Measurements from ENCODE around the gene CABP4.

DNA sequence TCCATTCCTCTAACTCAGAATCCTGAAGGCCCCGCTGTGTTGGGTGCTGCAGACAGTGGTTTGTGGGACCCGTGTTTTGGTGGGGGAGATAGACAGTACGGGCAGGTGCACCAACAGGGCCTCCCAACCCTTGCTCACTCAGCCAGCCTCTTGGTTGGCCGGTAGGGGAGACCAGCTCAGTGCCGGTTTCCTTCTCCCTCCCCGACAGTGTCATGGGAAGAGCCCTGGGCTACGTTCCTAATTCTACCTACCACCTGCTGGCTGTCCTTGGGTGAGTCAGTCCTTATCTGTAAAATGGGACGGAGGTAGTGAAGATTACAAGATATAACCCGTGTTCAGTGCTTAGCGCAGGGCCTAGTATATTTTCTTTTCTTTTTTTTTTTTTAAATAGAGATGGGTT lies 8.0 kb downstream of the CABP4 start:
- TF ChIP-seq, protein P1, sequence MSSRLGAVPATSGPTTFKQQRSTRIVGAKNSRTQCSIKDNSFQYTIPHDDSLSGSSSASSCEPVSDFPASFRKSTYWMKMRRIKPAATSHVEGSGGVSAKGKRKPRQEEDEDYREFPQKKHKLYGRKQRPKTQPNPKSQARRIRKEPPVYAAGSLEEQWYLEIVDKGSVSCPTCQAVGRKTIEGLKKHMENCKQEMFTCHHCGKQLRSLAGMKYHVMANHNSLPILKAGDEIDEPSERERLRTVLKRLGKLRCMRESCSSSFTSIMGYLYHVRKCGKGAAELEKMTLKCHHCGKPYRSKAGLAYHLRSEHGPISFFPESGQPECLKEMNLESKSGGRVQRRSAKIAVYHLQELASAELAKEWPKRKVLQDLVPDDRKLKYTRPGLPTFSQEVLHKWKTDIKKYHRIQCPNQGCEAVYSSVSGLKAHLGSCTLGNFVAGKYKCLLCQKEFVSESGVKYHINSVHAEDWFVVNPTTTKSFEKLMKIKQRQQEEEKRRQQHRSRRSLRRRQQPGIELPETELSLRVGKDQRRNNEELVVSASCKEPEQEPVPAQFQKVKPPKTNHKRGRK (CRISPR knock-in tag; IDR thresholded peaks at IDR 0.05; ENCODE audit: borderline replicate concordance), result no peak
- TF ChIP-seq, protein P2, sequence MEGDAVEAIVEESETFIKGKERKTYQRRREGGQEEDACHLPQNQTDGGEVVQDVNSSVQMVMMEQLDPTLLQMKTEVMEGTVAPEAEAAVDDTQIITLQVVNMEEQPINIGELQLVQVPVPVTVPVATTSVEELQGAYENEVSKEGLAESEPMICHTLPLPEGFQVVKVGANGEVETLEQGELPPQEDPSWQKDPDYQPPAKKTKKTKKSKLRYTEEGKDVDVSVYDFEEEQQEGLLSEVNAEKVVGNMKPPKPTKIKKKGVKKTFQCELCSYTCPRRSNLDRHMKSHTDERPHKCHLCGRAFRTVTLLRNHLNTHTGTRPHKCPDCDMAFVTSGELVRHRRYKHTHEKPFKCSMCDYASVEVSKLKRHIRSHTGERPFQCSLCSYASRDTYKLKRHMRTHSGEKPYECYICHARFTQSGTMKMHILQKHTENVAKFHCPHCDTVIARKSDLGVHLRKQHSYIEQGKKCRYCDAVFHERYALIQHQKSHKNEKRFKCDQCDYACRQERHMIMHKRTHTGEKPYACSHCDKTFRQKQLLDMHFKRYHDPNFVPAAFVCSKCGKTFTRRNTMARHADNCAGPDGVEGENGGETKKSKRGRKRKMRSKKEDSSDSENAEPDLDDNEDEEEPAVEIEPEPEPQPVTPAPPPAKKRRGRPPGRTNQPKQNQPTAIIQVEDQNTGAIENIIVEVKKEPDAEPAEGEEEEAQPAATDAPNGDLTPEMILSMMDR (IDR thresholded peaks at IDR 0.05), result no peak
- TF ChIP-seq, protein P3, sequence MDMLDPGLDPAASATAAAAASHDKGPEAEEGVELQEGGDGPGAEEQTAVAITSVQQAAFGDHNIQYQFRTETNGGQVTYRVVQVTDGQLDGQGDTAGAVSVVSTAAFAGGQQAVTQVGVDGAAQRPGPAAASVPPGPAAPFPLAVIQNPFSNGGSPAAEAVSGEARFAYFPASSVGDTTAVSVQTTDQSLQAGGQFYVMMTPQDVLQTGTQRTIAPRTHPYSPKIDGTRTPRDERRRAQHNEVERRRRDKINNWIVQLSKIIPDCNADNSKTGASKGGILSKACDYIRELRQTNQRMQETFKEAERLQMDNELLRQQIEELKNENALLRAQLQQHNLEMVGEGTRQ (CRISPR knock-in tag; IDR thresholded peaks at IDR 0.05), result no peak
- no peak for TF ChIP-seq CREB1 (CRISPR knock-in tag; IDR thresholded peaks at IDR 0.05)
- no peak for TF ChIP-seq CBFB (CRISPR knock-in tag; IDR thresholded peaks at IDR 0.05; ENCODE audit: low read depth)
- TF ChIP-seq, protein P4, sequence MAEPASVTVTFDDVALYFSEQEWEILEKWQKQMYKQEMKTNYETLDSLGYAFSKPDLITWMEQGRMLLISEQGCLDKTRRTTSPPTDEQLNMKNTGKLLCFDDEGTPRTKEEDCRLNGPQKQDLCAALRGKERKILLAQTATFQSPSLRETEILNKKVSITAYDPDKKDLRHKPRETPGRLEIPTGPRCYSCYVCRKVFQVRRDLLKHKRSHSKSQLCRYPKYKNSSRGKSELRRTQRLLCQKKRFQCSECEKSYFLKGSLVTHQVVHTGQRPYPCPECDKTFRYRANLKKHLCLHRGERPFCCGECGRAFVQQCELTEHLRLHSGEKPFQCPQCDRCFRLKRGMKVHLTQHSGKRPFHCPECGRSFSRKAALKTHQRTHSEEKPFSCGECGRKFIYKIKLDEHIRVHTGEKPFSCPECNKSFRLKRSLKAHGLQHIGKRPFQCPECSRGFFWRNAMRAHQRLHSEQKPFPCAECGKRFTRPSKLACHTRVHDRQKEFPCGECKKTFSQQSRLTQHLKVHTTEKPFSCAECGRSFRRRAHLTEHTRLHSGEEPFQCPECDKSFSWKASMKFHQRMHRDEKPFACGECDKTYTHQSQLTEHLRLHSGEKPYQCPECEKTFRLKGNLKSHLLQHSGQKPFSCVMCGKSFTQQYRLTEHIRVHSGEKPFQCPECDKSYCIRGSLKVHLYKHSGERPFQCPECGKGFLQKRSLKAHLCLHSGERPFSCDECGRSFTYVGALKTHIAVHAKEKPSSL (CRISPR knock-in tag; conservative IDR thresholded peaks at IDR 0.05), result no peak
- no peak for TF ChIP-seq NR1H2 (CRISPR knock-in tag; IDR thresholded peaks at IDR 0.05)
- TF ChIP-seq, protein P5, sequence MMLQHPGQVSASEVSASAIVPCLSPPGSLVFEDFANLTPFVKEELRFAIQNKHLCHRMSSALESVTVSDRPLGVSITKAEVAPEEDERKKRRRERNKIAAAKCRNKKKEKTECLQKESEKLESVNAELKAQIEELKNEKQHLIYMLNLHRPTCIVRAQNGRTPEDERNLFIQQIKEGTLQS (CRISPR knock-in tag; conservative IDR thresholded peaks at IDR 0.05), result no peak
